HCT116 (cell line): Measurements from ENCODE around the gene TMEM256. TPM values are rescaled to one million over a fixed set of nuclear protein-coding genes. Genes with fewer than 3 reads are reported as not detected.

ENCODE experiments used
- ATAC-seq: fragments of 200-7000 bp; cut with Tn5 transposase; 2 replicates; pipeline ENCODE4 v1.9.1; 2020; ENCODE audit warnings: mild to moderate bottlenecking, moderate library complexity
- BruUV-seq: library from RNA; stranded (reverse); fragments of 400-500 nt; replicated peaks from 2 replicates; lab custom pipeline; 2021; lab: Mats Ljungman, UMichigan
- CTCF ChIA-PET: fragments of 300-600 bp; sonication (Branson Sonifier 250); formaldehyde crosslinking; loops from one replicate; lab custom pipeline; 2021; ENCODE audit warnings: antibody characterized with exemption; lab: Charles Lee
- POLR2A ChIA-PET: fragments of 300-600, 350-600 bp; sonication (Branson Sonifier 250); formaldehyde crosslinking; loops from one replicate; lab custom pipeline; 2021; ENCODE audit warnings: antibody characterized with exemption; lab: Charles Lee
- RAD21 ChIA-PET, 2 experiments: fragments of 300-600 bp; sonication (Branson Sonifier 250); formaldehyde crosslinking; loops; one replicate each; lab custom pipeline; 2023; ENCODE audit warnings: low total read pairs in 2 of 2; ENCODE audit not compliant: uncharacterized antibody in 2 of 2, unreplicated experiment in 2 of 2, low non-redundant PET in 1 of 2; lab: Charles Lee
- DNase-seq: peaks from one replicate; pipeline ENCODE4 v3.0.0-alpha.2; 2010; ENCODE audit warnings: low read depth, low spot score
- H2AFZ ChIP-seq: fragments of 200-600 bp; shearing (Covaris generic), sonication (generic); 2 replicates; pipeline ENCODE4 v1.6.1; 2017; ENCODE audit warnings: low read depth, mixed run types, mixed read lengths, antibody characterized with exemption, low read length; ENCODE audit not compliant: poor library complexity, severe bottlenecking
- H3K27ac ChIP-seq: 2 replicates; pipeline ENCODE4 v1.5.1; 2012; ENCODE audit warnings: low read depth, low read length
- H3K27me3 ChIP-seq: fragments of 200-600 bp; sonication (generic); 2 replicates; pipeline ENCODE4 v1.6.1; 2016; ENCODE audit warnings: mixed run types, low read length, mixed read lengths; ENCODE audit not compliant: insufficient read depth
- H3K36me3 ChIP-seq, 2 experiments: fragments of 200-500 bp in 1 of 2; fragments of 200-600 bp in 1 of 2; sonication (Bioruptor generic) in 1 of 2; sonication (generic) in 1 of 2; 2 replicates each; pipeline versions ENCODE4 v1.5.1 to v1.6.1; 2014 to 2016; ENCODE audit warnings: low read length in 2 of 2, inconsistent platforms in 1 of 2, mixed read lengths in 1 of 2, mixed run types in 1 of 2; ENCODE audit not compliant: insufficient read depth in 2 of 2, control insufficient read depth in 1 of 2
- H3K4me1 ChIP-seq, 2 experiments: fragments of 200-600 bp in 1 of 2; sonication (generic) in 1 of 2; 2 replicates each; pipeline versions ENCODE4 v1.5.1 to v1.6.1; 2012 to 2017; ENCODE audit warnings: low read length in 2 of 2, inconsistent platforms in 1 of 2, mild to moderate bottlenecking in 1 of 2, mixed read lengths in 1 of 2, mixed run types in 1 of 2, moderate library complexity in 1 of 2; ENCODE audit not compliant: insufficient read depth in 2 of 2, control insufficient read depth in 1 of 2
- H3K4me2 ChIP-seq: fragments of 200-600 bp; sonication (generic); 2 replicates; pipeline ENCODE4 v1.6.1; 2017; ENCODE audit warnings: mixed run types, low read length, mixed read lengths
- H3K4me3 ChIP-seq, 2 experiments: fragments of 200-600 bp in 1 of 2; sonication (generic) in 1 of 2; replicated peaks in 1 of 2; 2 replicates each; pipeline ENCODE4 v1.5.1; 2011 to 2016; ENCODE audit warnings: low read length in 2 of 2, control low read depth in 1 of 2, low read depth in 1 of 2, mild to moderate bottlenecking in 1 of 2, mixed read lengths in 1 of 2, mixed run types in 1 of 2
- H3K79me2 ChIP-seq: fragments of 200-600 bp; sonication (generic); 2 replicates; pipeline ENCODE4 v1.6.1; 2017; ENCODE audit warnings: mild to moderate bottlenecking, mixed run types, low read length, moderate library complexity, mixed read lengths; ENCODE audit not compliant: insufficient read depth
- H3K9ac ChIP-seq: fragments of 200-600 bp; sonication (generic); 2 replicates; pipeline ENCODE4 v1.6.1; 2016; ENCODE audit warnings: low read length, mixed read lengths
- H3K9me2 ChIP-seq: fragments of 200-600 bp; sonication (generic), shearing (Covaris generic); 2 replicates; pipeline ENCODE4 v1.6.1; 2017; ENCODE audit warnings: mixed run types, mild to moderate bottlenecking, moderate library complexity; ENCODE audit not compliant: insufficient read depth
- H3K9me3 ChIP-seq, 2 experiments: fragments of 200-500 bp in 1 of 2; fragments of 200-600 bp in 1 of 2; sonication (Bioruptor generic) in 1 of 2; sonication (generic) in 1 of 2; 2 replicates each; pipeline ENCODE4 v1.6.1; 2014 to 2017; ENCODE audit warnings: low read length in 2 of 2, mixed read lengths in 2 of 2, inconsistent platforms in 1 of 2, low read depth in 1 of 2, mild to moderate bottlenecking in 1 of 2, mixed run types in 1 of 2, moderate library complexity in 1 of 2; ENCODE audit not compliant: control insufficient read depth in 1 of 2, insufficient read depth in 1 of 2
- H4K20me1 ChIP-seq: fragments of 200-600 bp; sonication (generic), shearing (Covaris generic); 2 replicates; pipeline ENCODE4 v1.6.1; 2017; ENCODE audit warnings: mixed run types, mild to moderate bottlenecking, moderate library complexity; ENCODE audit not compliant: insufficient read depth
- ATF3 ChIP-seq: IDR thresholded peaks from 2 replicates; pipeline ENCODE4 v1.6.1; 2012
- CBX3 ChIP-seq: IDR thresholded peaks from 2 replicates; pipeline ENCODE4 v1.6.1; 2012; ENCODE audit warnings: low read depth
- CEBPB ChIP-seq: IDR thresholded peaks from 2 replicates; pipeline ENCODE4 v1.6.1; 2012; ENCODE audit warnings: low read depth
- CTCF ChIP-seq, 3 experiments: fragments of 200-600 bp in 1 of 3; sonication (generic) in 1 of 3; IDR thresholded peaks in 2 of 3; conservative IDR thresholded peaks in 1 of 3; 2 replicates each; pipeline ENCODE4 v1.5.1; 2012 to 2017; ENCODE audit warnings: low read depth in 2 of 3, low read length in 2 of 3, antibody characterized with exemption in 1 of 3, borderline replicate concordance in 1 of 3, control low read depth in 1 of 3, mild to moderate bottlenecking in 1 of 3, mixed read lengths in 1 of 3, mixed run types in 1 of 3, moderate library complexity in 1 of 3; ENCODE audit not compliant: insufficient read depth in 1 of 3
- FOSL1 ChIP-seq: IDR thresholded peaks from 2 replicates; pipeline ENCODE4 v1.6.1; 2012; ENCODE audit warnings: low read depth
- POLR2A ChIP-seq: IDR thresholded peaks from 2 replicates; pipeline ENCODE4 v1.7.0; 2011; ENCODE audit warnings: borderline replicate concordance; ENCODE audit not compliant: insufficient read depth, insufficient read length; ENCODE audit errors: extremely low read depth
- POLR2AphosphoS5 ChIP-seq: IDR thresholded peaks from 2 replicates; pipeline ENCODE4 v1.6.1; 2011; ENCODE audit warnings: mild to moderate bottlenecking, low read depth, low read length, moderate library complexity
- RAD21 ChIP-seq: IDR thresholded peaks from 2 replicates; pipeline ENCODE4 v1.6.1; 2012; ENCODE audit warnings: low read depth, mild to moderate bottlenecking
- SIN3A ChIP-seq: IDR thresholded peaks from 2 replicates; pipeline ENCODE4 v1.6.1; 2012; ENCODE audit warnings: low read depth
- YY1 ChIP-seq: IDR thresholded peaks from 2 replicates; pipeline ENCODE4 v1.6.1; 2011; ENCODE audit warnings: low read length, low read depth, moderate library complexity, mild to moderate bottlenecking; ENCODE audit not compliant: insufficient replicate concordance; ENCODE audit errors: extremely low read depth
- ZBTB33 ChIP-seq: IDR thresholded peaks from 2 replicates; pipeline ENCODE4 v1.6.1; 2011; ENCODE audit warnings: mild to moderate bottlenecking, low read length, moderate library complexity; ENCODE audit not compliant: insufficient replicate concordance; ENCODE audit errors: extremely low read depth
- ZFX ChIP-seq: fragments of 450-650 bp; IDR thresholded peaks from 2 replicates; pipeline ENCODE4 v1.6.1; 2017
- ZNF274 ChIP-seq: fragments of 200-500 bp; sonication (Bioruptor generic); IDR thresholded peaks from 2 replicates; pipeline ENCODE4 v1.6.1; 2014; ENCODE audit warnings: mild to moderate bottlenecking, low read depth, low read length, inconsistent platforms
- intact Hi-C: fragments of 100-400 bp; cut with micrococcal nuclease; formaldehyde crosslinking; loops from 2 replicates; pipeline ENCODE4 v1.10.0; 2022
- total RNA-seq: library from RNA; stranded (reverse); gene quantifications from one replicate; pipeline ENCODE4 v1.2.1, GENCODE V29; 2021; ENCODE audit not compliant: unreplicated experiment

The TMEM256 gene
- total RNA-seq, 1 experiment from 2014 or later, result 110 TPM

GRCh38 chr17:7448461-7448860 lies 44.6 kb upstream of the TMEM256 start:
- no peak for DNase-seq
- CTCF ChIA-PET, result no interaction called here
- Histone ChIP-seq H3K9me2 (no peaks in the 10 kb centered on the region), H3K36me3 (no peaks in the 10 kb centered on the region), H2AFZ (no peak overlapping the region), H3K9ac (no peak overlapping the region), H4K20me1 (no peaks in the 10 kb centered on the region), H3K27ac (no peak overlapping the region), H3K79me2 (no peaks in the 10 kb centered on the region), H3K9me3 (no peaks in the 10 kb centered on the region), H3K4me2 (no peak overlapping the region), H3K4me1 (peaks cover 24 to 36% of the 10 kb centered on the region in 2 experiments), H3K4me3 (no peak overlapping the region), H3K27me3 (no peaks in the 10 kb centered on the region)
- BruUV-seq, result no TSS peak
- intact Hi-C loops, result no loop called here
- no peak for TF ChIP-seq ZFX
- no peak for TF ChIP-seq RAD21
- TF ChIP-seq ATF3, result no peak
- no peak for TF ChIP-seq CEBPB
- no peak for TF ChIP-seq YY1
- TF ChIP-seq ZBTB33, result no peak
- TF ChIP-seq FOSL1, result no peak
- TF ChIP-seq ZNF274, result no peak
- no peak for TF ChIP-seq POLR2AphosphoS5
- TF ChIP-seq SIN3A, result no peak
- no peak for TF ChIP-seq CTCF (IDR thresholded peaks at IDR 0.05 in 2 of 3, conservative IDR thresholded peaks at IDR 0.05 in 1 of 3; ENCODE audit: borderline replicate concordance in 1 of 3, insufficient read depth in 1 of 3, low read depth in 2 of 3, low read length in 2 of 3)
- no peak for TF ChIP-seq CBX3
- no peak for TF ChIP-seq POLR2A
- POLR2A ChIA-PET, result no interaction called here
- no peak for ATAC-seq
- RAD21 ChIA-PET, result no interaction called here
